ENCODE data around the gene AMMECR1.
"Not testable (repeated sequence)": the region's sequence is repeated elsewhere in the genome, so short reads cannot be mapped to it uniquely, and the experiment has no call there.

Gene AMMECR1

DNA sequence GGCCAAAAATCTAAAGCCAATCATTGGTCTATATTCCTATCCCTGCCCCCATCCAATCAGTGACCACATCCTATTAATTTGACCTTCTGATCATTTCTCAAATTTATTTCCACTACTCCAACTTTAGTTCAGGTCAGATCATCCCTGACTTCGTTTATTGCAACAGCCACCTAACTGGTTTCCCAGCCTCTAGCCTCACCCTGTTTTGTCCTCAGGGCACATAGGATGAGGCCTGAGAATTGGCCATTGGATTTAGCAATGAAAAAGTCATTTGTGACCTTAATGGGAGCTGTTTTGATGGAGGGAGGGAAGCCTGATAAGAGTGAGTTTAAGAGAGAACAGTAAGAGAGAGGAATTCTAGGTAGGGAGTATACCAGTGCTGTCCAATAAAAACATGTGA is 155.0 kb downstream of the AMMECR1 start:
- no peak for DNase-seq

DNA sequence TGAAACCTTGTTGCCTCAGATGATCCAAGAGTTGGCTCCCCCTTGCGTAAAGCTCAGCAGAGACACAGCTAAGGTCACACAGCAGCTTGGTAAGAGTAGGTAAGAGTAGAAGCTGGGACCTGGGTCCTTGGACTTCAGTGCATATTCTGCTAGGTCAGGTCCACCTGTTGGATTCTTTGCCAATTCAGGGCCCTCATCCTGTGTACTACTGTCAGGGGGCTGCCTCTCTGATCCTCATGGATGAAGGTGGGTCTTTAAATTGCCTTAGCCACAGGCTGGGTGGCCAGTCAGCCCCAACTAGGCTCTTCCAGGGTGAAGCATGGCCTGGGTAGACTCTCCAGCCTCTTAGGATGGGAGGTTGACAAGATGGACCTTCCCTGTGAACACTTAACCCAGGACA is 155.8 kb downstream of the AMMECR1 start:
- DNase-seq = no peak

DNA sequence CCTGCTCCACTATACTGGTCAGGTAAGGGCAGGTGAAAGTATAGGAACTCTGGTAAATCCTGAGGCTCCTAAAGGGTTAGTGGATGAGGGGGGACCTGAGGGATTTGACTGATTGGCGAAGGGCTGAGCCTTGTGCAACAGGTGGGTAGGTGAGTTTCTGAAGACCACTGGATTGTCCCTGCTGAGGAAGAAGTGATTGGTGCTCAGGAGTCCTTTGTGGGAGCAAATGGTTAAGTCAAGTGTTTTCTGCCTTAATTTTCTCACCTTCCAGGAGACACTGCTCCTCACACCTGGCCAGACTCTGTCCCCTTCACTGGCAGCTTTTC is 156.6 kb downstream of the AMMECR1 start:
- DNase-seq = no peak

DNA sequence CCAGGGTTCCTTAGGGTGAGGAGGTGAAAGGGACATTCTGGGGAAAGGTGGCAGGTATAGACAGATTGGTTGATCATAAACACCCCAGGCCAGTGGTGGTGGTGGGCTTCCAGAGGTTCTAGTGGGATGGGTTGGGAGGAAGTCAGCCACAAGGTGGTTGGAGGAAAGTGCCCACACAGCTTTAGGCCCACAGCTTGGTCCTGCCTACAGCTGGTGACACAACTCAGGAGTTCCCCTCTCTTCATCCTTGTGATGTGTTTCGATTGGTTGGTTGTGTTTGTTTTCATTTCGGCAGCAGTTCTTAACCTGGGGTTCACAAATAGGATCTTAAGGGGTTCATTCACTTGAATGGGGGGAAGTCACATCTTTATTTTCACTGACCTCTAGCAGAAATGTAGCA is 158.0 kb downstream of the AMMECR1 start:
- DNase-seq = no peak

DNA sequence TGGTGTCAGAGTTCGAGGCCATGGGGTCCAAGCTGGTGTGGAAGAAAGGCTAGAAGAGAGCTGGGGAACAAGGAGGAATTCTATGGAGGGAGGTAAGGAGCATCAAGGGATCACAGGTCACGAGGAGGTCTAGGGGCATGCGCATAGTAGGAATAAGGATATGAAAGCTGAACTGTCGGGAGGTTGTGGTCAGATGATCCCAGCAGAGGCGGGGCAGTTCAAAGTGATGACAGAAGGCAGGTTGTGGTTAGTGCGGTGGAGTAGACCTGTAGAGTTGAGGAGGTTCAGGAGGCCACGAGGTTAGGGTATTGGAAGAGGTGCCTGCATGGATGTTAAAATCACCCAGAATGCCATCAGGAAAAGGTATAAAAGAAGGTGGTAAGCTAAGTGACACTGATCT is 158.7 kb downstream of the AMMECR1 start:
- no peak for DNase-seq

DNA sequence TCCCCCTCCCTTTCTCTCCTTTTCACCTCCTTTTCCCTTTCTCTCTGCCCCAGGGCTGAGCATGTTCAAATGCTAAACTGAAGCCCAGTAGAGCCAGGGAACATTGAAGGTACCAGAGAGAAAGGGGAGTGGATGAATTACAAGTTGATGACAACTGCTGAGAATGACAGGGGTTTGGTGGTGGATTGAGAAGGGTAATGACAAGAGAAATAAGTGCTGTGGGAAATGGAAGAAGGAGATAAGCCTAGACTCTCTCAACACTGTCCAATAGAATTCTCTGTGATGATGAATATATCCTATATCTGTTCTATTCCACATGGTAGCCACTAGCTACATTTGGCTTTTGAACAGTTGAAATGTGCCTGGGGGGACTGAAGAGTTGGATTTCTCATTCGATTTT is 160.4 kb downstream of the AMMECR1 start:
- no peak for DNase-seq

DNA sequence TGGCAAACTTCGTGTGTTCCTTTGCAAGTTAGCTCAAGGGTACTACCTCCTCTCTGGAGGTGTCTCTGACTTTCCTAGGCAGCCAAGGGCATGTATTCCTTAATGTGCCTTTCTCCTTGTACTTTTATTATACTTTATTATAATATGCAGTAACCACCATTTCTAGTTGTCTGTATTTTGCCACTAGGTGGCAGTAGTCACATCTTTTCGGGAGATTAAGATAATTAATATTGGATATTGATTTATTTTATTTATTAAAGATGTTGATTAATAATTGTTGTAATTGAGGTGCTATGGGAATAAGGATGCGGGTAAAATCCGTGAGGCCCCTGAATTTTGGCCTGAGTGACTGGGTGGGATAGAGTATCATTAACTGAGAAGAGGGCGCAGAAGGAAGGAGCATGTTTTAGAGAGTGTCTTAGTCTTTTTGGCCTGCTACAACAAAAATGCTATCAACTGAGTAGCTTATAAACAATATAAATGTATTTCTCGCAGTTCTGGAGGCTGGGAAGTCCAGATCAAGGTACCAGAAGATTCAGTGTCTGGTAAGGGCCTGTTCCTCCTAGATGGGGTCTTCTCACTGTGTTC is 161.6 kb downstream of the AMMECR1 start:
- DNase-seq = peak; percentile 37

DNA sequence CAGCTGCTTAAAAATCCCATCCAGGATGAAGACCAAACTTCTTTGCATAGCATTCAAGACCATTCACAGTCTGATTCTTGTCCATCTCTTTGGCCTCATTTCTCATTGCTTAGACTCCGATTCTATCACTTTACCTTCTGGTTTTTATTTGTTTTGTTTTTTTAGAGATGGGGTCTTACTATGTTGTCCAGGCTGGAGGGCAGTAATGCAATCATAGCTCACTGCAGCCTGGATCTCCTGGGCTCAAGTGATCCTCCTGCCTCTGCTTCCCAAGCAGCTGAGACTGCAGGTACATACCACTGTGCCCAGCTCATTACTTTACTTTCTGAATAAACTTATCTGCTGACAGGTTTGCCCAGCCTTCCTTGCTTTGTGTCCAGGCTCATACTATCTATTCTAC is 162.1 kb downstream of the AMMECR1 start:
- DNase-seq = no peak

DNA sequence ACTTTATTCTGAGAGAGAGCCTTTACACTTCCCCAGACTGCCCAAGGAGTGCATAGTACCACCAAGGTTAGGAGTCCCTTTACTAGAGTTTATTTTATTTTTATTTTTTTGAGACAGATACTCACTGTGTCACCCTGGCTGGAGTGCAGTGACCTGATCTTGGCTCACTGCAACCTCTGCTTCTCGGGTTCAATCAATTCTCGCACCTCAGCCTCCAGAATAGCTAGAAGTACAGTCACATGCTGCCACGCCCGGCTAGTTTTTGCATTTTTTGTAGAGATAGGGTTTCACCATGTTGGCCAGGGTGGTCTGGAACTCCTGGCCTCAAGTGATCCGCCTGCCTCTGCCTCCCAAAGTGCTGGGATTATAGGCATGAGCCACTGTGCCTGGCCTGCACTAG is 163.6 kb downstream of the AMMECR1 start:
- DNase-seq = not testable (repeated sequence)

DNA sequence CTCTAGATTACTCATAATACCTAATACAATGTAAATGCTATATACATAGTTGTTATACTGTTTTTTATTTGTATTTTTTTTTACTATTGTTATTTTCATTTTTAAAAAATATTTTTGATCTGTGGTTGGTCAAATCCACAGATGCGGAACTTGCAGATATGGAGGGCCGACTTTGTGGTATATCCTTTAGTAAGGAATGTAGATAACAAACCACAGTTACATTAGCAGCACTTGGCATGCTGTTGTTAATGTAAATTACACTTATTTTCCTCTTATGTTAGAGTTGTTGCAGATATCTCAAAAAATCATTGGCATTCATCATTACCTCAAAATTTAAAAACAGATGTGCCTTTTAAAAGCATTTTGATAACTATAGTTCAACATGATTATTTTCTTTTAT is 164.0 kb downstream of the AMMECR1 start:
- no peak for DNase-seq

DNA sequence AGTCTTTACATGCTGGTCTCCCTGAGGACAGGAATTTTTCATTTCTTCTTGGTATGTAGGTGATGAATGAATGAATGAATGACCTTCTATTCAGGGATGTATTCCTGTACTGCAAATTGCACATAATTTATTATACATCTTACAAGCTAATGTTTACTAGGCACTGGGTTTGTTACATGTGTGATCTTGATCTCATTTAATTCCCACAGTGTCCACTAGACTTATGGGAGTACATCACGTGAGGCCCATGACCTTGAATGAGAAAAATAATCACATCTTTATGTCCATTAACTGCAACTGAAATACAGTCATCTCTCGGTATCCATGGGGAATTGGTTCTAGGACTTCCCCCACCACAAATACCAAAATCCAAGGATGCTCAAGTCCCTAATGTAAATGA is 164.6 kb downstream of the AMMECR1 start:
- no peak for DNase-seq

DNA sequence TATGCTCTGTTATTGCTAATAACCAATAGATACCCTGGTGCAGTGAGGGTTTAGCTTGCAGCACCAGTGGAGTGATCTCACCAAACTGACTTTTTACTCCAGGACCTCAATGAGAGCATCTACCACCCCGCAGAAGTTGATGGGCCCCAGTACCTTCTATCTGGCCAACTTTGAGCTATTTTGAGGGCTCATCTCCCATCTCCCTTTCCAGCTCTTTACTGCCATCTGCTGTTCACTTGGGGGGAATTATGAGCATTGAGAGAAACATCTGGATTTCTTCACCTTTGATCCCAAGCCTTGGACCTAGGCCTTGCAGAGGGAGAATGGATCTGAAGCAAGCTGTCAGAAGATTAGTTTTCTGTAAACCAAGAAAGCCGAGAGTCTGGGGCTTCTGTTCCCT is 171.4 kb downstream of the AMMECR1 start:
- peak; percentile 45 for DNase-seq

DNA sequence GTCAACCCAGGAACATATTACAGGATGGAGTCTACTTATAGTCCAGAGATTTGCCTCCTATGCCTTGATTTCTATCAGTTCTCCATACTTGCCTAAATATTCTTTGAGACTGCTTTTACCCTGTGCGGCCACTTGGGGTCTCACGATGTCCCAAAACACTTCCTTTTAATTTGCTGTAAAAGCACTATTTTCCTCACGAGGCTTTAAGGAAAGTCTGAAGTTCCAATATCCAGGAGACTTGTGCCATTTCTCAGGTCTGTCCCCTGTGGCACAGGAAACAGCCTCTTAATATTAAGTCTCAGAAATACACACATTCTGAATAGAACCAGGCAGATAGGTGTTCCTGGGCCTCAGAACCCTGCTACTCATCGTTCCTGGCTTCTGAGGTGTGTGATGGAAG is 172.0 kb downstream of the AMMECR1 start:
- DNase-seq = peak; percentile 21

DNA sequence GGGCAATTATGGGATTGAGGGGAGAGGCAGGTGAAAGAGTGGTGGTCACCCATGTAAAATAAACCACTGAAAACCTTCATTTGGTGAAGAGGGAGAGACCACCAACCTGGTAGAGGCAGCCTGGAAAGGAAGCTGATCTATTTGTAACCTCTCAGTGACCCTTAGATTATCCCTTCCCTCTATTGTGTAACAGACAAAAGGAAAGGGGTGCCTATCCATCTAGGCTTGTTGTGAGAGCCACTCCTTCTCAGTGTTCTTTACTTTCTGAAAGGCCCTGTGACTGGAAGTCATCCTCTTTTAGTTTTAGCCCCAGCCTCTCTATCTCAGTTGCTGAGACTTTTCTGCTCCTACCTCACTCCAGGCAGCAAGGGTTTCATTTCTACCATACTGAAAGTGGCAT is 172.6 kb downstream of the AMMECR1 start:
- DNase-seq = no peak

Data from CD4-positive, alpha-beta T cell treated with Interleukin-21 for 1 hour (primary cell).